Calu3 (cell line): Measurements from ENCODE around the gene CYB561D2. TPM values are rescaled to one million over a fixed set of nuclear protein-coding genes. Genes with fewer than 3 reads are reported as not detected.
"Not testable (repeated sequence)": the region's sequence is repeated elsewhere in the genome, so short reads cannot be mapped to it uniquely, and the experiment has no call there.

ENCODE experiments used
- BruUV-seq: library from RNA; stranded (reverse); fragments of 400-500 nt; replicated peaks from 2 replicates; lab custom pipeline; 2021; lab: Mats Ljungman, UMichigan
- CTCF ChIA-PET: fragments of 300-600 bp; sonication (Branson Sonifier 250); formaldehyde crosslinking; loops from one replicate; lab custom pipeline; 2022; ENCODE audit warnings: antibody characterized with exemption; lab: Charles Lee
- DNase-seq: peaks from one replicate; pipeline ENCODE4 v3.0.0; 2022
- H3K27ac Mint-ChIP-seq: one replicate; pipeline ENCODE4 v1.8.0; 2022; ENCODE audit warnings: mixed read lengths; ENCODE audit not compliant: unreplicated experiment
- H3K27me3 Mint-ChIP-seq: one replicate; pipeline ENCODE4 v1.8.0; 2022; ENCODE audit warnings: mixed read lengths; ENCODE audit not compliant: unreplicated experiment
- H3K36me3 Mint-ChIP-seq: one replicate; pipeline ENCODE4 v1.8.0; 2022; ENCODE audit warnings: mild to moderate bottlenecking, moderate library complexity, mixed read lengths; ENCODE audit not compliant: insufficient read depth, unreplicated experiment
- H3K4me1 Mint-ChIP-seq: one replicate; pipeline ENCODE4 v1.8.0; 2022; ENCODE audit warnings: mild to moderate bottlenecking, low read depth, mixed read lengths; ENCODE audit not compliant: unreplicated experiment
- H3K4me3 Mint-ChIP-seq: one replicate; pipeline ENCODE4 v1.8.0; 2022; ENCODE audit warnings: mild to moderate bottlenecking, low read depth, moderate library complexity, mixed read lengths; ENCODE audit not compliant: unreplicated experiment
- H3K9me3 Mint-ChIP-seq: one replicate; pipeline ENCODE4 v1.8.0; 2022; ENCODE audit warnings: low read depth, mixed read lengths; ENCODE audit not compliant: unreplicated experiment
- CTCF ChIP-seq: fragments of 200-600 bp; IDR thresholded peaks from one replicate; pipeline ENCODE4 v1.8.0; 2022; ENCODE audit warnings: antibody characterized with exemption; ENCODE audit not compliant: unreplicated experiment
- intact Hi-C: fragments of 100-400 bp; cut with micrococcal nuclease; formaldehyde crosslinking; loops from one replicate; pipeline ENCODE4 v1.10.0; 2022; ENCODE audit not compliant: unreplicated experiment
- total RNA-seq: library from RNA; stranded (reverse); gene quantifications from 2 replicates; pipeline ENCODE4 v1.2.3, GENCODE V29; 2022

The CYB561D2 gene
- total RNA-seq, 1 experiment from 2014 or later, result 19.4 TPM

GRCh38 chr3:50304601-50305000 is 46.1 kb upstream of the CYB561D2 start:
- Mint-ChIP-seq H3K4me3 (no peak overlapping the region), H3K27me3 (no peaks in the 10 kb centered on the region), H3K36me3 (peaks cover 15% of the 10 kb centered on the region), H3K4me1 (peaks cover 17% of the 10 kb centered on the region), H3K9me3 (no peaks in the 10 kb centered on the region), H3K27ac (no peak overlapping the region)
- intact Hi-C loops, result no loop called here
- DNase-seq, result no peak
- CTCF ChIA-PET, result interaction anchor here (0.7 kb wide), 1 partner anchor 12 kb away, joined by 5 read pairs; no protein-coding TSS in a partner anchor
- BruUV-seq, result no TSS peak
- no peak for TF ChIP-seq CTCF

- peaks cover 27% of the 10 kb centered on the region for H3K4me1 Mint-ChIP-seq
- H3K36me3 Mint-ChIP-seq, intact Hi-C loops, H3K27me3 Mint-ChIP-seq, CTCF ChIA-PET, H3K27ac Mint-ChIP-seq, BruUV-seq, H3K9me3 Mint-ChIP-seq, H3K4me3 Mint-ChIP-seq, DNase-seq: not testable (repeated sequence)
Measured at GRCh38 chr3:50312041-50312440, 38.6 kb upstream of the CYB561D2 start.

GRCh38 chr3:50314342-50314741 is 36.3 kb upstream of the CYB561D2 start:
- H3K9me3 Mint-ChIP-seq, result no peaks in the 10 kb centered on the region

GRCh38 chr3:50314816-50315215 is 35.8 kb upstream of the CYB561D2 start:
- Mint-ChIP-seq H3K9me3 (no peaks in the 10 kb centered on the region), H3K27me3 (no peaks in the 10 kb centered on the region), H3K27ac (peak overlapping the region; percentile 79), H3K4me3 (no peak overlapping the region), H3K36me3 (peaks cover 20% of the 10 kb centered on the region), H3K4me1 (peaks cover 28% of the 10 kb centered on the region)
- CTCF ChIA-PET, result no interaction called here
- no peak for DNase-seq
- no TSS peak for BruUV-seq
- intact Hi-C loops, result no loop called here
- no peak for TF ChIP-seq CTCF

More at GRCh38 chr3:50314342-50314741, 36.3 kb upstream of the CYB561D2 start:
- intact Hi-C loops, result no loop called here
- Mint-ChIP-seq H3K36me3 (peaks cover 20% of the 10 kb centered on the region), H3K4me3 (no peak overlapping the region), H3K27me3 (no peaks in the 10 kb centered on the region), H3K4me1 (peaks cover 28% of the 10 kb centered on the region), H3K27ac (no peak overlapping the region)
- TF ChIP-seq CTCF, result no peak
- DNase-seq, result no peak
- CTCF ChIA-PET, result interaction anchor here (1.1 kb wide), 1 partner anchor 22 kb away, joined by 3 read pairs; no protein-coding TSS in a partner anchor
- BruUV-seq, result no TSS peak

GRCh38 chr3:50316657-50317242 is 33.9 kb upstream of the CYB561D2 start:
- CTCF ChIA-PET, result interaction anchor here (0.6 to 1.0 kb wide), 7 partner anchors 12 to 73 kb away, joined by 3 to 6 read pairs (median 4); partner anchors contain the start of genes HYAL1, HYAL3 and NAA80
- intact Hi-C loops, result no loop called here
- no TSS peak for BruUV-seq
- peaks cover 28% of the 10 kb centered on the region for H3K4me1 Mint-ChIP-seq
- peak overlapping the region; percentile 56 for H3K4me3 Mint-ChIP-seq
- DNase-seq, result peak; percentile 96
- peak overlapping the region; percentile 89 for H3K27ac Mint-ChIP-seq
- no peaks in the 10 kb centered on the region for H3K27me3 Mint-ChIP-seq
- H3K9me3 Mint-ChIP-seq, result no peaks in the 10 kb centered on the region
- H3K36me3 Mint-ChIP-seq, result peaks cover 36% of the 10 kb centered on the region
- TF ChIP-seq CTCF, result no peak
